Neural cell (in vitro differentiated cells): ENCODE results near the gene SETD9. TPM values are rescaled to one million over a fixed set of nuclear protein-coding genes. Genes with fewer than 3 reads are reported as not detected.

Source experiments
- H2AFZ ChIP-seq: fragments of 200-600, 300-800 bp; sonication (generic), shearing (Covaris generic); 2 replicates; pipeline ENCODE4 v1.6.0; 2014; ENCODE audit warnings: low read depth, mild to moderate bottlenecking, antibody characterized with exemption, low read length, moderate library complexity
- H3F3A ChIP-seq: fragments of 200-600 bp; shearing (Covaris generic); 2 replicates; pipeline ENCODE4 v1.6.1; 2016; ENCODE audit warnings: mild to moderate bottlenecking, moderate library complexity, mixed read lengths, antibody characterized with exemption, low read length; ENCODE audit not compliant: insufficient read depth, poor library complexity, severe bottlenecking
- H3K27ac ChIP-seq: fragments of 200-600, 300-800 bp; sonication (generic), shearing (Covaris generic); 2 replicates; pipeline ENCODE4 v1.5.1; 2014; ENCODE audit warnings: mild to moderate bottlenecking, low read length, moderate library complexity
- H3K27me3 ChIP-seq: fragments of 300-800, 200-600 bp; sonication (generic), shearing (Covaris generic); 2 replicates; pipeline ENCODE4 v1.6.0; 2014; ENCODE audit warnings: mild to moderate bottlenecking, low read depth, low read length, moderate library complexity; ENCODE audit not compliant: insufficient read depth
- H3K36me3 ChIP-seq: fragments of 300-800, 200-600 bp; sonication (generic), shearing (Covaris generic); 2 replicates; pipeline ENCODE4 v1.5.1; 2014; ENCODE audit warnings: mild to moderate bottlenecking, antibody characterized with exemption, low read length, moderate library complexity; ENCODE audit not compliant: insufficient read depth
- H3K4me2 ChIP-seq: fragments of 300-800, 200-600 bp; sonication (generic), shearing (Covaris generic); 2 replicates; pipeline ENCODE4 v1.6.0; 2014; ENCODE audit warnings: mild to moderate bottlenecking, low read length
- H3K4me3 ChIP-seq: fragments of 300-800, 200-600 bp; sonication (generic), shearing (Covaris generic); 2 replicates; pipeline ENCODE4 v1.5.1; 2014; ENCODE audit warnings: mild to moderate bottlenecking, low read length, moderate library complexity
- H3K79me2 ChIP-seq: fragments of 200-600 bp; shearing (Covaris generic); replicated peaks from 2 replicates; pipeline ENCODE4 v1.6.0; 2014; ENCODE audit warnings: mild to moderate bottlenecking, low read length, moderate library complexity; ENCODE audit not compliant: insufficient read depth
- H3K9ac ChIP-seq: fragments of 300-800, 200-600 bp; sonication (generic), shearing (Covaris generic); 2 replicates; pipeline ENCODE4 v1.6.1; 2016; ENCODE audit warnings: mild to moderate bottlenecking, low read length, mixed read lengths
- H3K9me2 ChIP-seq: fragments of 200-600 bp; shearing (Covaris generic); 2 replicates; pipeline ENCODE4 v1.6.1; 2016; ENCODE audit warnings: mild to moderate bottlenecking, low read length, mixed read lengths; ENCODE audit not compliant: insufficient read depth
- H3K9me3 ChIP-seq: fragments of 200-600, 300-800 bp; sonication (generic), shearing (Covaris generic); 2 replicates; pipeline ENCODE4 v1.6.1; 2016; ENCODE audit warnings: mild to moderate bottlenecking, mixed run types, low read length, moderate library complexity, mixed read lengths
- H4K20me1 ChIP-seq: fragments of 200-600 bp; shearing (Covaris generic); 2 replicates; pipeline ENCODE4 v1.6.1; 2016; ENCODE audit warnings: mild to moderate bottlenecking, mixed run types; ENCODE audit not compliant: insufficient read depth
- EP300 ChIP-seq: fragments of 450-650 bp; conservative IDR thresholded peaks from 2 replicates; pipeline ENCODE4 v1.6.1; 2014; ENCODE audit warnings: antibody characterized with exemption, mild to moderate bottlenecking, moderate library complexity; ENCODE audit not compliant: poor library complexity, severe bottlenecking
- EZH2 ChIP-seq: fragments of 200-600, 300-800 bp; shearing (Covaris generic), sonication (generic); IDR thresholded peaks from 2 replicates; pipeline ENCODE4 v1.6.1; 2014; ENCODE audit warnings: antibody characterized with exemption, low read length, borderline replicate concordance, mild to moderate bottlenecking; ENCODE audit not compliant: insufficient read depth, poor library complexity, severe bottlenecking
- MXI1 ChIP-seq: fragments of 450-650 bp; conservative IDR thresholded peaks from 2 replicates; pipeline ENCODE4 v1.6.1; 2014; ENCODE audit warnings: antibody characterized with exemption, mild to moderate bottlenecking; ENCODE audit not compliant: poor library complexity, severe bottlenecking
- POLR2AphosphoS5 ChIP-seq: IDR thresholded peaks from 2 replicates; pipeline ENCODE4 v1.6.1; 2012
- RAD21 ChIP-seq: fragments of 450-650 bp; conservative IDR thresholded peaks from 2 replicates; pipeline ENCODE4 v1.6.1; 2014; ENCODE audit warnings: antibody characterized with exemption, mild to moderate bottlenecking, moderate library complexity
- SMC3 ChIP-seq: fragments of 450-650 bp; conservative IDR thresholded peaks from 2 replicates; pipeline ENCODE4 v1.6.1; 2014; ENCODE audit warnings: antibody characterized with exemption, mild to moderate bottlenecking, moderate library complexity; ENCODE audit not compliant: poor library complexity
- TAF1 ChIP-seq: IDR thresholded peaks from 2 replicates; pipeline ENCODE4 v1.6.1; 2012; ENCODE audit warnings: low read depth
- polyA plus RNA-seq: library from polyadenylated mRNA; depleted of rRNA; stranded (reverse); fragments of >200 nt; gene quantifications from 2 replicates; pipeline ENCODE4 v1.2.3, GENCODE V29; 2014
- TF ChIP-seq, protein P1 (sequence below): IDR thresholded peaks from 2 replicates; pipeline ENCODE4 v1.6.1; 2012; ENCODE audit warnings: borderline replicate concordance
- TF ChIP-seq, protein P2 (sequence below): fragments of 450-650 bp; IDR thresholded peaks from 2 replicates; pipeline ENCODE4 v1.5.1; 2014; ENCODE audit warnings: antibody characterized with exemption, mild to moderate bottlenecking, moderate library complexity; ENCODE audit not compliant: poor library complexity, severe bottlenecking

SETD9 gene
- polyA plus RNA-seq, 1 donor from 2014 or later, result 11.4 TPM

DNA sequence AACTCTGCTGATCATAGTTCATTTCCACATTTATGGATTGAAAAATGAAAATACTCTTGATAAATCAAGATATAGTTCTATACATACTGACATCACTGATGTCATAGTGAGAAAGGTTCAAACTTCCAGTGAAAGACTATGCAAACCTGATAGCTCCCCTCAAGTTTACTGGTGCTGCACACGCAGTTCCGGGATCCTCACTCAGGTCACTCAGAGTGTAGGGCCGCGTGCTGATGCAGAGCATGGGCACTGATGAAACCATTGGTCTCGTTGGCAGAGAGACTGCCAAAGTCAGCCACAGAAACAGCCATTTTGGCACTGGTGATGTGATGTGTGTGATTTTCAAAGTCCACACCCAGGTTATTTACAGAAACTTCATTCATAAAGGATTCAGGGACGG lies 13.5 kb downstream of the SETD9 start:
- Histone ChIP-seq H3K79me2 (no peaks in the 10 kb centered on the region), H3K9ac (no peak overlapping the region), H3K4me2 (no peak overlapping the region), H3K36me3 (peaks cover 20% of the 10 kb centered on the region), H3K9me3 (no peaks in the 10 kb centered on the region), H2AFZ (no peak overlapping the region), H3K27ac (no peak overlapping the region), H3K27me3 (no peaks in the 10 kb centered on the region), H3F3A (no peaks in the 10 kb centered on the region), H3K9me2 (no peaks in the 10 kb centered on the region), H4K20me1 (no peaks in the 10 kb centered on the region), H3K4me3 (no peak overlapping the region)
- TF ChIP-seq EZH2, result no peak
- TF ChIP-seq SMC3, result no peak
- TF ChIP-seq, protein P1, sequence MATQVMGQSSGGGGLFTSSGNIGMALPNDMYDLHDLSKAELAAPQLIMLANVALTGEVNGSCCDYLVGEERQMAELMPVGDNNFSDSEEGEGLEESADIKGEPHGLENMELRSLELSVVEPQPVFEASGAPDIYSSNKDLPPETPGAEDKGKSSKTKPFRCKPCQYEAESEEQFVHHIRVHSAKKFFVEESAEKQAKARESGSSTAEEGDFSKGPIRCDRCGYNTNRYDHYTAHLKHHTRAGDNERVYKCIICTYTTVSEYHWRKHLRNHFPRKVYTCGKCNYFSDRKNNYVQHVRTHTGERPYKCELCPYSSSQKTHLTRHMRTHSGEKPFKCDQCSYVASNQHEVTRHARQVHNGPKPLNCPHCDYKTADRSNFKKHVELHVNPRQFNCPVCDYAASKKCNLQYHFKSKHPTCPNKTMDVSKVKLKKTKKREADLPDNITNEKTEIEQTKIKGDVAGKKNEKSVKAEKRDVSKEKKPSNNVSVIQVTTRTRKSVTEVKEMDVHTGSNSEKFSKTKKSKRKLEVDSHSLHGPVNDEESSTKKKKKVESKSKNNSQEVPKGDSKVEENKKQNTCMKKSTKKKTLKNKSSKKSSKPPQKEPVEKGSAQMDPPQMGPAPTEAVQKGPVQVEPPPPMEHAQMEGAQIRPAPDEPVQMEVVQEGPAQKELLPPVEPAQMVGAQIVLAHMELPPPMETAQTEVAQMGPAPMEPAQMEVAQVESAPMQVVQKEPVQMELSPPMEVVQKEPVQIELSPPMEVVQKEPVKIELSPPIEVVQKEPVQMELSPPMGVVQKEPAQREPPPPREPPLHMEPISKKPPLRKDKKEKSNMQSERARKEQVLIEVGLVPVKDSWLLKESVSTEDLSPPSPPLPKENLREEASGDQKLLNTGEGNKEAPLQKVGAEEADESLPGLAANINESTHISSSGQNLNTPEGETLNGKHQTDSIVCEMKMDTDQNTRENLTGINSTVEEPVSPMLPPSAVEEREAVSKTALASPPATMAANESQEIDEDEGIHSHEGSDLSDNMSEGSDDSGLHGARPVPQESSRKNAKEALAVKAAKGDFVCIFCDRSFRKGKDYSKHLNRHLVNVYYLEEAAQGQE, result no peak
- TF ChIP-seq EP300, result no peak
- TF ChIP-seq, protein P2, sequence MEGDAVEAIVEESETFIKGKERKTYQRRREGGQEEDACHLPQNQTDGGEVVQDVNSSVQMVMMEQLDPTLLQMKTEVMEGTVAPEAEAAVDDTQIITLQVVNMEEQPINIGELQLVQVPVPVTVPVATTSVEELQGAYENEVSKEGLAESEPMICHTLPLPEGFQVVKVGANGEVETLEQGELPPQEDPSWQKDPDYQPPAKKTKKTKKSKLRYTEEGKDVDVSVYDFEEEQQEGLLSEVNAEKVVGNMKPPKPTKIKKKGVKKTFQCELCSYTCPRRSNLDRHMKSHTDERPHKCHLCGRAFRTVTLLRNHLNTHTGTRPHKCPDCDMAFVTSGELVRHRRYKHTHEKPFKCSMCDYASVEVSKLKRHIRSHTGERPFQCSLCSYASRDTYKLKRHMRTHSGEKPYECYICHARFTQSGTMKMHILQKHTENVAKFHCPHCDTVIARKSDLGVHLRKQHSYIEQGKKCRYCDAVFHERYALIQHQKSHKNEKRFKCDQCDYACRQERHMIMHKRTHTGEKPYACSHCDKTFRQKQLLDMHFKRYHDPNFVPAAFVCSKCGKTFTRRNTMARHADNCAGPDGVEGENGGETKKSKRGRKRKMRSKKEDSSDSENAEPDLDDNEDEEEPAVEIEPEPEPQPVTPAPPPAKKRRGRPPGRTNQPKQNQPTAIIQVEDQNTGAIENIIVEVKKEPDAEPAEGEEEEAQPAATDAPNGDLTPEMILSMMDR, result no peak
- TF ChIP-seq MXI1, result no peak
- no peak for TF ChIP-seq RAD21
- TF ChIP-seq TAF1, result no peak

DNA sequence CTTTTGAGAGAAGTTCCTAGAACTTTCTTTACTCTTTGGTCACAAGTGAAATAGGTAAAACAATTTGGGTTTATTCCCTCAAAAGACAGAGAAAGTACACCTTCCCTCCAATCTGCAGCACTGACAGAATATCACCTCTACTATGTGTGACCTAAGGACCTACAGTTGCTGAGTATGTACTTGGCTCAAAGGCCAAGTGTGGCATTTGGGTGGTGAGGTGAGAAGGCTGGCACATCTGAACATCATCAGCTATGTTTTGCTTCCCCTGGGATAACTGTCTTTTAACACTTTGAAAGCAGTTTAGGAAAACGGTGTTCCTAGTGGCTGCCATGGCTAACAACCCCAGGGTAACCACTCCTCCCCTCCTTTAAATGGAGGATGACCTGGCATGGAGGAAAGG lies 24.9 kb downstream of the SETD9 start:
- Histone ChIP-seq H3K36me3 (peaks cover 15% of the 10 kb centered on the region), H3K4me3 (no peak overlapping the region), H3F3A (no peaks in the 10 kb centered on the region), H3K27me3 (no peaks in the 10 kb centered on the region), H4K20me1 (no peaks in the 10 kb centered on the region), H3K4me2 (no peak overlapping the region), H3K9me3 (no peaks in the 10 kb centered on the region), H3K27ac (no peak overlapping the region), H3K9me2 (no peaks in the 10 kb centered on the region), H2AFZ (no peak overlapping the region), H3K79me2 (no peaks in the 10 kb centered on the region), H3K9ac (no peak overlapping the region)
- TF ChIP-seq EP300 (no peak), MXI1 (no peak), TAF1 (no peak), EZH2 (no peak), POLR2AphosphoS5 (no peak), SMC3 (no peak), RAD21 (no peak)
- TF ChIP-seq, protein P2, result no peak
- TF ChIP-seq, protein P1, result no peak
